ENCODE results near the gene MORN4. TPM values are rescaled to one million over a fixed set of nuclear protein-coding genes. Genes with fewer than 3 reads are reported as not detected.

MORN4 gene
- total RNA-seq, 3 donors from 2014 or later: 2.1 to 4.5 (median 2.2) TPM

DNA sequence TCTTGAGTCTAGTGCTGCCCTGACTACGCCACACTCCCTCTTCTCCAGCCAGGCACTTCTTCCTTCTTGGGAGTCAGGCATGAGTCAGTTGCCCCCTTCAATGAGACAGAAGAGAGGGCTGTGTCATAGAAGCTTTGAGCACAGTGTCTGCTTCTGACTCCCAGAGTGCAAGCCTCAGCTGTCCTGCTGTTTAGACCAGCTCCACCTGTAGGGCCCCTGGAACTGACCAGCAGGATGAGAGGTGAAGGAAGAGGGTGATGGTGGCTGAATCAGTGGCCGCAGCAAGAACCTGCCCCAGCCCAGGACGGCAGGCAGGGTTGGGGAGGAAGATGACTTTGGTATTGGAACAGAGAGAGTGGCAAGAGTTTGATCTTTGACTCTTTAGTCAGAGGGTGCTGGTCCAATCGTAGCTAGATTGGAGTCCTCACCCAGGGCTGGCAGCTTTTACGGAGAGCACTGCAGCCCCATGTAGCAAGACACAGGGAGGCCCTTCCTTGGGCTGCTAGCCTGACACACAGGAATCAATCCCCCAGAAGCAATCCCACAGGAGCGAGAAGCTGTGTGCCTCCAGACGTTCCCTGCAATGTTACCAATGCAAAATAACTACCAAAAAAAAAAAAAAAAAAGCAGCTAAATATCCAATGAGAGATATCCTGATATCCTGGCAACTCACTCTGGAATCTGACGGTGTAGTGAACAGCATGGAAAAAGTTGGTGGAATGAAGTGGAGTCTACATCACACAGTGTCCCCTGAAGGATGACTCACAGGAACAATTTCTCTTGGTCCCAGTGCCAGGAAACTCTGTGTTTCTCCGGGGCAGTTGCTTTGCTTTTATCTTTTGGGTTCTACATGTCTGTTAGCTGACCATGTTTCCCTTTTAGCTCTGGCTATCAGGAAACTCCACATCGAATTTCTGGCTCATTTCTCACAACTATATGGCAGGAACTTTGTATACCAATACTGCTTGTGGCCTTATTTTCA lies 36.9 kb downstream of the MORN4 start:
- no peaks in the 10 kb centered on the region for H3K27me3 Mint-ChIP-seq (ENCODE audit: low read depth)
- no peak overlapping the region for H3K4me3 Mint-ChIP-seq
- DNase-seq: no peak
- no peaks in the 10 kb centered on the region for H3K4me1 Mint-ChIP-seq (ENCODE audit: low read depth)
- no peak for ATAC-seq
- no peaks in the 10 kb centered on the region for H3K36me3 Mint-ChIP-seq (ENCODE audit: insufficient read depth)
- no peaks in the 10 kb centered on the region for H3K9me3 Mint-ChIP-seq

DNA sequence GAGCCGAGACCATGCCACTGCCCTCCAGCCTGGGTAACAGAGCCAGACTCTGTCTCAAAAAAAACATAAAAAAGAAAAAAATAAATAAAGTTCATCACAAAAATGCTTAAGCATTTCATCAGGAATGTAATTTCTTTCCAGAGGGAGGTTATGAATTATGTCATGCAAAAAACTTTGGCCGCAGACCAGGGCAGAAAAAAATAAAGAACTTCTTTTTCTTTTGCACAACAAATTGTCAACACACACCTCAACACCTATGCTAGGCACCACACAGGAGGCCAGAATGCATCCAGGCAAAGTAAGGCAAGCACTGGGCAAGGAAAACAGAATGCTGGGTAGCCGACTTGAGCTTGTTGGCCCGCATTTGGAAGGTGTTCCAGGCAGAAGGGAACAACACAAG lies 39.9 kb downstream of the MORN4 start:
- Mint-ChIP-seq H3K27me3 (ENCODE audit: low read depth) (no peaks in the 10 kb centered on the region), H3K4me1 (ENCODE audit: low read depth) (peaks cover 2% of the 10 kb centered on the region), H3K4me3 (no peak overlapping the region), H3K36me3 (ENCODE audit: insufficient read depth) (no peaks in the 10 kb centered on the region), H3K9me3 (no peaks in the 10 kb centered on the region)
- DNase-seq (no peak), ATAC-seq (no peak)

DNA sequence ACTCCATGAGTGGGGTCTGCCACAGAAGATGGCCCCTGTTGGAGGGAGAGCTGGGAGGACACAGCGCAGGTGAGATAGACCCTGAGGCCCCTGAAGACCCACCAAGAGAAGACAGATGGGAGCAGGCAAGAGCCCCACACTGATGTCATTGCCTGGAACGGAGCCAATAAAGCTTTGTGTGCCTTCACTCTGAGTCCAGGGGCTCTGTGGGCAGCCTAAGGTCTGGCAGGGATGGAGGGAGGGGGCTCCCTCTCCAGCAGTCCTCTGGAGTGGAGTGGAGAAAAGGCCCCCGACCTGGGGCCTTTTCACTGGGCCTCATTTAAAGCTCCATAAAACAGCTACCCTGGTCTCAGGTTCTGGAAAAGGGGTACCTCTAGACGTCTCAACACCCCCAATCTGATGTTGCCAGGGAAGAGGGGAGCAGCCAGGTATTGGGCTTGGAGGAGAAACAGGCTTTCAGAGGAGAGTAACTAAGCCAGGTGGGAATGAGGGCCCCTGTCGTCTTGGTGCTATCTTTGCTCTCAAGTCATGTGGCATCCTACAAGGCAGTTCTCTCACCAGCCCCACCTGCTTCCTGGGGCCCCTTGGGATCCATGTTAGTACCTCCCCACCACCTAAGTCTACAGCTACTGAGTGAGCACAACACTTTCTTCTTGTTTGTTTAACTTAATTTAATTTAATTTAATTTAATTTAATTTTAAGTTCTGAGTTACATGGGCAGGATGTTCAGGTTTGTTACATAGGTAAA lies 42.4 kb downstream of the MORN4 start:
- Mint-ChIP-seq H3K27me3 (ENCODE audit: low read depth) (no peaks in the 10 kb centered on the region), H3K4me3 (no peak overlapping the region), H3K36me3 (ENCODE audit: insufficient read depth) (no peaks in the 10 kb centered on the region), H3K9me3 (no peaks in the 10 kb centered on the region), H3K4me1 (ENCODE audit: low read depth) (peaks cover 2% of the 10 kb centered on the region)
- no peak for ATAC-seq
- DNase-seq: no peak

DNA sequence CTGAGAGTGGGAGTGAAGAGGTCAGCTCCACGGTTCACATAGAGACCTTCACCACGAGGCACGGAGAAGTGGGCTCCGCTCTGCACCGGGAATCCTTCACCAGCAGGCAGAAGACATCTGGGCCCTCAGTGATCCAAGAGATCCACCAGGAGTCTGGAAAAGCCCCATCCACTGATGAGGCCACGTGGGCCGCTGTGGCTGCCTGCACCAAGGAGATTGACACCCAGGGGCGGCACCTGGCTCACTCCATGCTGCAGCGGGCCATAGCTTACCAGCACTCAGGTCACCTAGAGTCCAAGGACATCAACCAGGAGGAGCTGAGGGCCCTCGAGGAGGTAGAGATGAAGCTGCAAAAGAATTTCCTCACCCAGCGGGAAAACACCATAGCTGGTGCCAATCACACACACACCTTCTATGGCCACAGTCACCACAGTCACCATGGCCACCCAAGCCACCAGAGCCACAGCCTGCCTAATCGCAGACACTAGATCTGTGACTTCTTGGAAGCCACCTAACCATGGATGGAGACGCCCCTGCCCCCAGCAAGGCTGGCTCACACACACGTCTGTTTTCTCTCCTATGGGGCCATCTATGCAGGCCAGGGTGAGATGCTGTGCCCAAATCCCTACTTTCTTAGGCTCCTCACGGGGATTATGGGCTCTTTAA lies 43.1 kb downstream of the MORN4 start:
- Mint-ChIP-seq H3K36me3 (ENCODE audit: insufficient read depth) (no peaks in the 10 kb centered on the region), H3K27me3 (ENCODE audit: low read depth) (no peaks in the 10 kb centered on the region), H3K4me1 (ENCODE audit: low read depth) (peaks cover 2% of the 10 kb centered on the region), H3K9me3 (no peaks in the 10 kb centered on the region), H3K4me3 (no peak overlapping the region)
- no peak for DNase-seq
- no peak for ATAC-seq

DNA sequence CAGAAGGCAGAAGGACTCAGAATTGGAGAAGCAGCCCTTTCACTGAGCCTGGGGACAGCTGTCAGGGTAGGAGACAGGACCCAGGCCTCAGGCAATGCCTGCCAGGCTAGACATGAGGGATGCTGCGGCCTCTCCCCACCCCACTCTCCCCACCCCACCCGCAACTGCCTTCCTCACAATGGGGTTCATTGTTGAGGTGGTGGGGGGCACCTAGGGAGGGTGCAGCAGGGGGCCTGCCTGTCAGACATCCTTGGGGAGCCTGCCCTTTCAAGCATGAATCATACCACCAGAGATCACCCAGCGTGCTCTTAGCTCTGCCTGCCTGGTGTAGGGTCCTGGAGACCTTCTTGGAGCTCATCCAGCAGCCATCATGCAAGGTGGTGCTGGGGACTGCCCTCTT lies 43.8 kb downstream of the MORN4 start, which contains the start of gene C10orf62:
C10orf62 (plus strand) TSS at position 243 of the 400 bp plus-strand sequence. CDS start 177 bp downstream, outside the sequence.
- ATAC-seq (no peak), DNase-seq (no peak)
- Mint-ChIP-seq H3K36me3 (ENCODE audit: insufficient read depth) (no peaks in the 10 kb centered on the region), H3K9me3 (no peaks in the 10 kb centered on the region), H3K27me3 (ENCODE audit: low read depth) (no peaks in the 10 kb centered on the region), H3K4me3 (no peak within 1 kb of the TSS), H3K4me1 (ENCODE audit: low read depth) (peaks cover 2% of the 10 kb centered on the region)

DNA sequence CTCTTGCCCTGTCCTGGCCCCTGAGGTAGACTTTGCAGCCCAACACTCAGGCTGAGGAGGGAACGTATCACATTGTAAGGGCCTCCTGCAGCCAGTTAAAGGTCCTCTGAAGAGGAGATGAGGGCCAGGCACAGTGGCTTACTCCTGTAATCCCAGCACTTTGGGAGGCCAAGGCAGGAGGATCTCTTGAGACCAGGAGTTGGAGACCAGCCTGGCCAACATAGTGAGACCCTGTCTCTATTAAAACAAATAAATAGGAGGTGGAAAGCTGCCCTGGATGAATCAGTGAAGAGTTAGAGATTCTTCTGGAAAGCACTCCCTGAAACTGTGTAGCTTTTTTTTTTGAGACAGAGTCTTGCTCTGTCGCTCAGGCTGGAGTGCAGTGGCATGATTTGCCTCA lies 46.1 kb downstream of the MORN4 start:
- Mint-ChIP-seq H3K9me3 (no peaks in the 10 kb centered on the region), H3K36me3 (ENCODE audit: insufficient read depth) (no peaks in the 10 kb centered on the region), H3K4me1 (ENCODE audit: low read depth) (peaks cover 2% of the 10 kb centered on the region), H3K4me3 (no peak overlapping the region), H3K27me3 (ENCODE audit: low read depth) (no peaks in the 10 kb centered on the region)
- DNase-seq (no peak), ATAC-seq (no peak)

DNA sequence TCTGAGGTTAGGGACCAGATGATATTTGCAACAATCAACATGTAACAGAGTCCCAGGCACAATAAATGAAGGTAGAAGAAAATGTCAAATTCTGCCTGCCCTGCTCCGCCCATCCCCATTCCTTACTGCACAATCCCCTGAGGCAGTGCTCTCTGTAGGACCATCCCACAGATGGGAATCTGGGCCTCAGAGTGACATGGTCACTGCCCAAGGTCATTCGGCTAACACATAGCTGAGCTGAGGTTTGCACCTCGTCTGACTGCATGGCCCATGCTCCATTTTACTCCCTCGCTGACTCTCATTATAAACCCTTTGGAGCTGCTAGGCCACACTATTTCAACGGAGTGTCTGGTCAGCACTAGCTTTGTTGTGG lies 47.9 kb downstream of the MORN4 start:
- no peaks in the 10 kb centered on the region for H3K27me3 Mint-ChIP-seq (ENCODE audit: low read depth)
- no peak for ATAC-seq
- peaks cover under 1% of the 10 kb centered on the region for H3K4me1 Mint-ChIP-seq (ENCODE audit: low read depth)
- no peak overlapping the region for H3K4me3 Mint-ChIP-seq
- no peaks in the 10 kb centered on the region for H3K36me3 Mint-ChIP-seq (ENCODE audit: insufficient read depth)
- no peaks in the 10 kb centered on the region for H3K9me3 Mint-ChIP-seq
- DNase-seq: no peak

DNA sequence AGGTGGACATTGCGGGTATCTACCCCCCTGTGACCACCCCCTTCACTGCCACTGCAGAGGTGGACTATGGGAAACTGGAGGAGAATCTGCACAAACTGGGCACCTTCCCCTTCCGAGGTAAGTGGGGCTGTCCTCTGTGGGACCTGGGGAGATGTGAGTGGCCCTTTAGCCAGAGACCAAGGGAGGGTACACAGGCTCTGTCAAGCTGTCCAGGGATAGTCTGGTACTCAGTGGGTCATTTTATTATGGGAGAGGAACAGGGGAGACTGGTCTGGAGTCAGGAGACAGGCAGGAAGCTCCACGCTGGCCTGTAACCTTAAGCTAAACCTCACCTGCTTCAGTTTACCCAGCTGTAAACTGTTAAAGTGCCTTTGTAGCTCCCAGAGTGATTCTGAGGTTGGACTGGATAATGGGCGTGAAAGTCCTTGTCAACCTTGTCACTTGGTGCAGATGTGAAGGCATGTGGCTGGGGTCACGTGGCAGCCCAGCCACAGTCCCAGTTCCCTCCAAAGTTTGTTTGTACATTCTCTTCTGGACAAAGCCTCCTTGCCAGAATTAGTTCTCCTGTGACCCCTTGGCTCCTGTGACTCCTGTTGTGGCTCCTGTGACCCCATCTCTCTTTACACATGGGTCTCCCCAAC lies 48.4 kb downstream of the MORN4 start:
- H3K27me3 Mint-ChIP-seq (ENCODE audit: low read depth): peaks cover 1% of the 10 kb centered on the region
- DNase-seq (no peak), ATAC-seq (no peak)
- H3K9me3 Mint-ChIP-seq: no peaks in the 10 kb centered on the region
- H3K36me3 Mint-ChIP-seq (ENCODE audit: insufficient read depth): no peaks in the 10 kb centered on the region
- H3K4me3 Mint-ChIP-seq: no peak overlapping the region
- no peaks in the 10 kb centered on the region for H3K4me1 Mint-ChIP-seq (ENCODE audit: low read depth)

DNA sequence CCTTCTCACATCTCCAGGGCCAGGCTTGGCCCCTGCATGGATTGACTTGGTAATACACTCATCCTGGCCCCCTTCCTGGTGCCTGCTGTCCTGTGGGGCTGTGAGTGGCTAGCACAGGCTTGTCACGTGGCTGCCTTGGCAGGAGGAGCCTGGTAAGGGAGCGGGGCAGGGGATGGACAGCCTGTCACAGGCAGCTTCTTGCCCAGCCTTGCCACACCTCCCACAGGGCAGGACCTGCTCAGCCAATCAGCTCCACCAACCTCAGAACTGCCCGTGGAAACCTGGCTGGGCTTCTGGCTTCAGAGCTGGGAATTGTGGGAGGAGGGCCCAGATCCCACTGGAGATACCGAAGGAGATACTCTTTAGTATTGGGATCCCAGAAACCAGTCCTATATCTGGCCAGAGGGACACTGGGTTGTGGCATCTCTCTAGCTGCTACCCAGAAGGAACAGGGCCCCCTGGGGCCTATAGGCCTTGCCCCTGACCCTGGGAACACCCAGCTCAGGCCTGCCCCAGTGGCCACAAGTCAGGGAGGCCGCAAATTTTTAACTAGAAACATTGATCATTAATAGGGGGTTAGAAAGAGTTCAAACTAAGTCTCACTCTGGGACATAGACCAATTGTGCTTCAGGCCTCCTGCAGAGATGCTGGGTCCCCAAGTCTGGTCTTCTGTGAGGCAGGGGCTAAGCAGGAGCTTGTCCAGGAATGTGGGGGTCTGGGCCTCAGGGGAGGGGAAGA lies 49.1 kb downstream of the MORN4 start, which contains the start of gene HOGA1:
HOGA1 (plus strand) TSS at position 330 of the 738 bp plus-strand sequence; CDS start at position 645, 315 bp downstream.
- Mint-ChIP-seq H3K4me1 (ENCODE audit: low read depth) (no peaks in the 10 kb centered on the region), H3K36me3 (ENCODE audit: insufficient read depth) (no peaks in the 10 kb centered on the region), H3K27me3 (ENCODE audit: low read depth) (peaks cover 3% of the 10 kb centered on the region), H3K9me3 (no peaks in the 10 kb centered on the region), H3K4me3 (no peak within 1 kb of the TSS)
- DNase-seq: no peak
- no peak for ATAC-seq

DNA sequence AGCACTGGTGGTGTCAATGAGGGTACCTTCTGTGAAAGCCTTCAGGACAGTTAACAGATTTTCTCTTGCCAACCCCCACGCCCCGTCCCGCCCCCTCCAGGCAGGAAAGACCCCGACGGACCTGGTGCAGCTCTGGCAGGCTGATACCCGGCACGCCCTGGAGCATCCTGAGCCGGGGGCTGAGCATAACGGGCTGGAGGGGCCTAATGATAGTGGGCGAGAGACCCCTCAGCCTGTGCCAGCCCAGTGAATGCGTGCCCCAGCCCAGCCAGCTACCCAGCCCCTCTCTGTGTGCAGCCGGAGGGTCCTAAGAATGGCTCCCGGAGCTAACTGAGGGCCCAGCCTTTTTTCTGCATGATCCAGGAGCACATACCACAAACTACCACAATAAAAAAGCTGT lies 49.8 kb downstream of the MORN4 start:
- DNase-seq (no peak), ATAC-seq (no peak)
- Mint-ChIP-seq H3K36me3 (ENCODE audit: insufficient read depth) (no peaks in the 10 kb centered on the region), H3K9me3 (no peaks in the 10 kb centered on the region), H3K4me1 (ENCODE audit: low read depth) (no peaks in the 10 kb centered on the region), H3K27me3 (ENCODE audit: low read depth) (peaks cover 3% of the 10 kb centered on the region), H3K4me3 (no peak overlapping the region)

DNA sequence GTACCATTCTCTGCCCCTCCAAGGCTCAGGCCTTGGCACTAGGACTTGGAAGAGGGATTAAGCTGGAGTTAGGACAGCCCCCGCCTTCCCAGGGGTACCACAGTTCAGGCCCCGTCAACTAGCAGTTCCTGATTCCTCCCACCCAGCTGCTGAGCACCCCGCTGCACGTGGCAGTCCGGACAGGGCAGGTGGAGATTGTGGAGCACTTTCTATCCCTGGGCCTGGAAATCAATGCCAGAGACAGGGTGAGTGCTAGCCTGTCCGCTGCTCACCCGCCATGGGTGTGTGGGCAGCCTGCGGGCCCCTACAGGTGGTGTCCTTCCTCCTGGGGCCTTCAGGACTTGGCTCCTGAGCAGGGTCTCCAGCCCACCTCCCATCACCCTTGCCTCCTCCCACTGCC lies 51.1 kb downstream of the MORN4 start:
- peaks cover 6% of the 10 kb centered on the region for H3K27me3 Mint-ChIP-seq (ENCODE audit: low read depth)
- DNase-seq: no peak
- no peak overlapping the region for H3K4me3 Mint-ChIP-seq
- ATAC-seq: no peak
- H3K4me1 Mint-ChIP-seq (ENCODE audit: low read depth): no peaks in the 10 kb centered on the region
- H3K9me3 Mint-ChIP-seq: no peaks in the 10 kb centered on the region
- no peaks in the 10 kb centered on the region for H3K36me3 Mint-ChIP-seq (ENCODE audit: insufficient read depth)

DNA sequence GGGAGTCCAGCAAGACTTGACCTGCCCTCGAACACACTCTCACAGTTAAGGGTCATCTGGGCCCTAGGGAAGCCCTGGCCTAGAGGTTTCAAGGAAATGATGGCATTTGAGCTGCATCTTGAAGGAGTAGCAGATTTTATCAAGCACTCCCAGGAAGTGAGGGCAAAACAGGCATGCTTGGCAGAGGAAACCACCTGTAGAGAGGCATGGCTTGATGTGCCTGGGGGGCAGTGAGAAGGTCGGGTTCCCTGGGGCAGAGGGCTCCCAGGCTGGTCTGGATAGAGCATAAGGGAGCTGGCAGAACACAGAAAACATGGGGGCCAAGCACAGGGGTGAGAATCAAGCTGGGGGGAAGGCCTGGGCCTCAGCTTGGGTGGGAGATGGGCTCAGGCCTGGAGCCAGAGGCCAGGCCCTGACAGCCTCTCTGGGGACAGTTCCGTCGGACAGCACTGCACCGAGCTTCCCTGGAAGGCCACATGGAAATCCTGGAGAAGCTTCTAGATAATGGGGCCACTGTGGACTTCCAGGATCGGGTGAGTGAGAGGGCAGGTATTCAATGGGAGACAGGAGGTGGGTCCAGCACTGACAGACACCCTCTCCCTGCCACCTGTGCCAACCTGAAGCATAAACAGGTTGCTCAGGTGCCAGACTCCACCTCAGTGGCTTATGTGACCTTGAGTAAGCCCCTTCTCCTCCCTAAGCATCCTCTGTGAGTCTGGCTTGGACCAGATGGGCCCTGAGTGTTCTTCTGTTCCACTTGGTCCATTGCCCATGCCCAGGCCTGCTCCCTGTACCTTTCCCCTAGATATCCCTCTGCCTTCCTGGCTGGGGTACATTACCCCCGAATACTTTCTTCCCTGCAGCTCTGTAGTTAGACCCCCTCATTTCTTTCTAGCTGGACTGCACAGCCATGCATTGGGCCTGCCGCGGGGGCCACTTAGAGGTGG lies 52.6 kb downstream of the MORN4 start:
- DNase-seq (no peak), ATAC-seq (no peak)
- Mint-ChIP-seq H3K9me3 (no peaks in the 10 kb centered on the region), H3K4me1 (ENCODE audit: low read depth) (no peaks in the 10 kb centered on the region), H3K4me3 (no peak overlapping the region), H3K27me3 (ENCODE audit: low read depth) (peaks cover 6% of the 10 kb centered on the region), H3K36me3 (ENCODE audit: insufficient read depth) (no peaks in the 10 kb centered on the region)

Data from activated T-cell treated with anti-CD3 and anti-CD28 coated beads, Interleukin-2, amount 50 U/mL, for 4 hours (primary cell).